Lung (tissue), 12 donors: ENCODE results near the gene LRRK1. TPM values are rescaled to one million over a fixed set of nuclear protein-coding genes. Genes with fewer than 3 reads are reported as not detected.

Experiments
- ATAC-seq: fragments of 200-7000 bp; cut with Tn5 transposase; one replicate; pipeline ENCODE4 v1.9.1; 2020; ENCODE audit warnings: moderate number of reproducible peaks; ENCODE audit not compliant: insufficient read depth, low FRiP score
- DNase-seq, 3 donors: peaks; one replicate each; pipeline ENCODE4 v3.0.0-alpha.2; 2013 to 2017
- H3K27ac ChIP-seq, 2 donors: one replicate each; pipeline ENCODE4 v1.5.1; 2013; ENCODE audit warnings: mild to moderate bottlenecking in 2 of 2, moderate library complexity in 2 of 2, control low read depth in 1 of 2, inconsistent platforms in 1 of 2, low read depth in 1 of 2, low read length in 1 of 2
- H3K27me3 ChIP-seq, 3 donors: one replicate each; pipeline ENCODE4 v1.5.1; 2013; ENCODE audit warnings: low read length in 2 of 3; ENCODE audit not compliant: control insufficient read depth in 3 of 3, insufficient read depth in 3 of 3
- H3K36me3 ChIP-seq, 4 donors: one replicate each; pipeline ENCODE4 v1.5.1; 2013; ENCODE audit warnings: low read length in 4 of 4, mild to moderate bottlenecking in 1 of 4, moderate library complexity in 1 of 4; ENCODE audit not compliant: control insufficient read depth in 4 of 4, insufficient read depth in 4 of 4
- H3K4me1 ChIP-seq, 5 donors: one replicate each; pipeline ENCODE4 v1.5.1; 2013; ENCODE audit warnings: low read length in 5 of 5, mild to moderate bottlenecking in 2 of 5, moderate library complexity in 1 of 5; ENCODE audit not compliant: control insufficient read depth in 5 of 5, insufficient read depth in 5 of 5
- H3K4me3 ChIP-seq: one replicate; pipeline ENCODE4 v1.5.1; 2013; ENCODE audit warnings: mild to moderate bottlenecking, control low read depth, moderate library complexity
- H3K9ac ChIP-seq, 2 donors: one replicate each; pipeline ENCODE4 v1.5.1; 2013; ENCODE audit warnings: low read length in 2 of 2, control low read depth in 1 of 2; ENCODE audit not compliant: insufficient read depth in 1 of 2
- H3K9me3 ChIP-seq, 4 donors: one replicate each; pipeline ENCODE4 v1.5.1; 2013; ENCODE audit warnings: low read length in 3 of 4, mild to moderate bottlenecking in 1 of 4, moderate library complexity in 1 of 4; ENCODE audit not compliant: control insufficient read depth in 4 of 4, insufficient read depth in 3 of 4
- CTCF ChIP-seq: IDR thresholded peaks from 2 replicates; pipeline ENCODE4 v1.5.1; 2012; ENCODE audit warnings: mild to moderate bottlenecking; ENCODE audit errors: control extremely low read depth, extremely low read depth
- WGBS, 2 donors: extraction: QIAGEN DNeasy Blood & Tissue Kit; methylation state at CpG; one replicate each; pipeline ENCODE4 v1.1.7; 2013; 5-methylcytosine and 5-hydroxymethylcytosine counted together
- polyA plus RNA-seq, 2 donors: library from polyadenylated mRNA; stranded (reverse); fragments of 200-250 nt; gene quantifications; one replicate each; pipeline ENCODE4 v1.2.1, GENCODE V29; 2013
- total RNA-seq, 2 donors: library from RNA; depleted of rRNA in 1 of 2; stranded (reverse); fragments of >200 nt in 1 of 2; gene quantifications; one replicate each; pipeline ENCODE4 v1.2.1, GENCODE V29; 2014 to 2021
- donor health status: control.
- donor health status: control.
- donor health status: Bipolar disorder and iron deficiency.
- donor health status: healthy.
- donor health status: DM: yes; HTN: yes; CAD: no.

Gene LRRK1
- total and polyA plus RNA-seq, 4 donors = 5.7 to 22.9 (median 9.7) TPM

GRCh38 chr15:101055411-101055810, 136.3 kb downstream of the LRRK1 start:
- 96 to 98% methylated on average over 2 of the region's 2 CpGs for WGBS, 2 donors
- Histone ChIP-seq H3K27me3 (no peaks in the 10 kb centered on the region), H3K9ac (no peak overlapping the region), H3K27ac (no peak overlapping the region), H3K36me3 (peaks cover 0 to 37% (median 0%) of the 10 kb centered on the region in 4 donors), H3K9me3 (no peaks in the 10 kb centered on the region), H3K4me3 (no peak overlapping the region), H3K4me1 (peaks cover 0 to 9% (median 0%) of the 10 kb centered on the region in 5 donors)
- ATAC-seq (no peak), DNase-seq (no peak)
- no peak for TF ChIP-seq CTCF

- no peak for ATAC-seq
- no peak overlapping the region for H3K9ac ChIP-seq
- H3K4me3 ChIP-seq = no peak overlapping the region
- 60 to 70% methylated on average over 15 of the region's 15 CpGs for WGBS, 2 donors
- no peaks in the 10 kb centered on the region for H3K9me3 ChIP-seq
- TF ChIP-seq CTCF = no peak
- peak overlapping the region in 1 of 2 donors; percentile 37 for H3K27ac ChIP-seq
- no peaks in the 10 kb centered on the region for H3K27me3 ChIP-seq
- H3K36me3 ChIP-seq = peaks cover 0 to 40% (median 0%) of the 10 kb centered on the region in 4 donors
- H3K4me1 ChIP-seq = peaks cover 0 to 9% (median 0%) of the 10 kb centered on the region in 5 donors
- peak in 1 of 3 donors; percentile 10 for DNase-seq
Measured at GRCh38 chr15:101056366-101057334, 137.5 kb downstream of the LRRK1 start.

GRCh38 chr15:101057841-101058407, 138.8 kb downstream of the LRRK1 start:
- Histone ChIP-seq H3K4me1 (peaks cover 0 to 9% (median 0%) of the 10 kb centered on the region in 5 donors), H3K27me3 (no peaks in the 10 kb centered on the region), H3K4me3 (no peak overlapping the region), H3K36me3 (peaks cover 0 to 38% (median 0%) of the 10 kb centered on the region in 4 donors), H3K9me3 (no peaks in the 10 kb centered on the region), H3K9ac (no peak overlapping the region), H3K27ac (peak overlapping the region in 1 of 2 donors; percentile 55)
- TF ChIP-seq CTCF = no peak
- WGBS, 2 donors = 91% methylated on average over 14 of the region's 14 CpGs
- ATAC-seq (no peak), DNase-seq (no peak)
